HCT116 (cell line): Measurements from ENCODE around the gene AKT1. TPM values are rescaled to one million over a fixed set of nuclear protein-coding genes. Genes with fewer than 3 reads are reported as not detected.

Experiments used
- ATAC-seq: fragments of 200-7000 bp; cut with Tn5 transposase; 2 replicates; pipeline ENCODE4 v1.9.1; 2020; ENCODE audit warnings: mild to moderate bottlenecking, moderate library complexity
- BruUV-seq: library from RNA; stranded (reverse); fragments of 400-500 nt; replicated peaks from 2 replicates; lab custom pipeline; 2021; lab: Mats Ljungman, UMichigan
- CTCF ChIA-PET: fragments of 300-600 bp; sonication (Branson Sonifier 250); formaldehyde crosslinking; loops from one replicate; lab custom pipeline; 2021; ENCODE audit warnings: antibody characterized with exemption; lab: Charles Lee
- POLR2A ChIA-PET: fragments of 300-600, 350-600 bp; sonication (Branson Sonifier 250); formaldehyde crosslinking; loops from one replicate; lab custom pipeline; 2021; ENCODE audit warnings: antibody characterized with exemption; lab: Charles Lee
- RAD21 ChIA-PET, 2 experiments: fragments of 300-600 bp; sonication (Branson Sonifier 250); formaldehyde crosslinking; loops; one replicate each; lab custom pipeline; 2023; ENCODE audit warnings: low total read pairs in 2 of 2; ENCODE audit not compliant: uncharacterized antibody in 2 of 2, unreplicated experiment in 2 of 2, low non-redundant PET in 1 of 2; lab: Charles Lee
- DNase-seq: peaks from one replicate; pipeline ENCODE4 v3.0.0-alpha.2; 2010; ENCODE audit warnings: low read depth, low spot score
- H2AFZ ChIP-seq: fragments of 200-600 bp; shearing (Covaris generic), sonication (generic); 2 replicates; pipeline ENCODE4 v1.6.1; 2017; ENCODE audit warnings: low read depth, mixed run types, mixed read lengths, antibody characterized with exemption, low read length; ENCODE audit not compliant: poor library complexity, severe bottlenecking
- H3K27ac ChIP-seq: 2 replicates; pipeline ENCODE4 v1.5.1; 2012; ENCODE audit warnings: low read depth, low read length
- H3K27me3 ChIP-seq: fragments of 200-600 bp; sonication (generic); 2 replicates; pipeline ENCODE4 v1.6.1; 2016; ENCODE audit warnings: mixed run types, low read length, mixed read lengths; ENCODE audit not compliant: insufficient read depth
- H3K36me3 ChIP-seq, 2 experiments: fragments of 200-500 bp in 1 of 2; fragments of 200-600 bp in 1 of 2; sonication (Bioruptor generic) in 1 of 2; sonication (generic) in 1 of 2; 2 replicates each; pipeline versions ENCODE4 v1.5.1 to v1.6.1; 2014 to 2016; ENCODE audit warnings: low read length in 2 of 2, inconsistent platforms in 1 of 2, mixed read lengths in 1 of 2, mixed run types in 1 of 2; ENCODE audit not compliant: insufficient read depth in 2 of 2, control insufficient read depth in 1 of 2
- H3K4me1 ChIP-seq, 2 experiments: fragments of 200-600 bp in 1 of 2; sonication (generic) in 1 of 2; 2 replicates each; pipeline versions ENCODE4 v1.5.1 to v1.6.1; 2012 to 2017; ENCODE audit warnings: low read length in 2 of 2, inconsistent platforms in 1 of 2, mild to moderate bottlenecking in 1 of 2, mixed read lengths in 1 of 2, mixed run types in 1 of 2, moderate library complexity in 1 of 2; ENCODE audit not compliant: insufficient read depth in 2 of 2, control insufficient read depth in 1 of 2
- H3K4me2 ChIP-seq: fragments of 200-600 bp; sonication (generic); 2 replicates; pipeline ENCODE4 v1.6.1; 2017; ENCODE audit warnings: mixed run types, low read length, mixed read lengths
- H3K4me3 ChIP-seq, 2 experiments: fragments of 200-600 bp in 1 of 2; sonication (generic) in 1 of 2; replicated peaks in 1 of 2; 2 replicates each; pipeline ENCODE4 v1.5.1; 2011 to 2016; ENCODE audit warnings: low read length in 2 of 2, control low read depth in 1 of 2, low read depth in 1 of 2, mild to moderate bottlenecking in 1 of 2, mixed read lengths in 1 of 2, mixed run types in 1 of 2
- H3K79me2 ChIP-seq: fragments of 200-600 bp; sonication (generic); 2 replicates; pipeline ENCODE4 v1.6.1; 2017; ENCODE audit warnings: mild to moderate bottlenecking, mixed run types, low read length, moderate library complexity, mixed read lengths; ENCODE audit not compliant: insufficient read depth
- H3K9ac ChIP-seq: fragments of 200-600 bp; sonication (generic); 2 replicates; pipeline ENCODE4 v1.6.1; 2016; ENCODE audit warnings: low read length, mixed read lengths
- H3K9me2 ChIP-seq: fragments of 200-600 bp; sonication (generic), shearing (Covaris generic); 2 replicates; pipeline ENCODE4 v1.6.1; 2017; ENCODE audit warnings: mixed run types, mild to moderate bottlenecking, moderate library complexity; ENCODE audit not compliant: insufficient read depth
- H3K9me3 ChIP-seq, 2 experiments: fragments of 200-500 bp in 1 of 2; fragments of 200-600 bp in 1 of 2; sonication (Bioruptor generic) in 1 of 2; sonication (generic) in 1 of 2; 2 replicates each; pipeline ENCODE4 v1.6.1; 2014 to 2017; ENCODE audit warnings: low read length in 2 of 2, mixed read lengths in 2 of 2, inconsistent platforms in 1 of 2, low read depth in 1 of 2, mild to moderate bottlenecking in 1 of 2, mixed run types in 1 of 2, moderate library complexity in 1 of 2; ENCODE audit not compliant: control insufficient read depth in 1 of 2, insufficient read depth in 1 of 2
- H4K20me1 ChIP-seq: fragments of 200-600 bp; sonication (generic), shearing (Covaris generic); 2 replicates; pipeline ENCODE4 v1.6.1; 2017; ENCODE audit warnings: mixed run types, mild to moderate bottlenecking, moderate library complexity; ENCODE audit not compliant: insufficient read depth
- CBX3 ChIP-seq: IDR thresholded peaks from 2 replicates; pipeline ENCODE4 v1.6.1; 2012; ENCODE audit warnings: low read depth
- EZH2 ChIP-seq: fragments of 200-600 bp; sonication (generic); IDR thresholded peaks from 2 replicates; pipeline ENCODE4 v1.6.1; 2017; ENCODE audit warnings: antibody characterized with exemption, mixed run types
- EZH2phosphoT487 ChIP-seq: fragments of 200-600 bp; IDR thresholded peaks from 2 replicates; pipeline ENCODE4 v1.6.1; 2018; ENCODE audit warnings: antibody characterized with exemption, borderline replicate concordance
- JUND ChIP-seq: IDR thresholded peaks from 2 replicates; pipeline ENCODE4 v1.6.1; 2012
- POLR2A ChIP-seq: IDR thresholded peaks from 2 replicates; pipeline ENCODE4 v1.7.0; 2011; ENCODE audit warnings: borderline replicate concordance; ENCODE audit not compliant: insufficient read depth, insufficient read length; ENCODE audit errors: extremely low read depth
- POLR2AphosphoS5 ChIP-seq: IDR thresholded peaks from 2 replicates; pipeline ENCODE4 v1.6.1; 2011; ENCODE audit warnings: mild to moderate bottlenecking, low read depth, low read length, moderate library complexity
- SRF ChIP-seq: IDR thresholded peaks from 2 replicates; pipeline ENCODE4 v1.6.1; 2012; ENCODE audit warnings: low read depth
- TCF7L2 ChIP-seq: IDR thresholded peaks from 2 replicates; pipeline ENCODE4 v1.7.0; 2011; ENCODE audit warnings: borderline replicate concordance, inconsistent platforms; ENCODE audit not compliant: insufficient read depth, insufficient read length; ENCODE audit errors: extremely low read depth
- YY1 ChIP-seq: IDR thresholded peaks from 2 replicates; pipeline ENCODE4 v1.6.1; 2011; ENCODE audit warnings: low read length, low read depth, moderate library complexity, mild to moderate bottlenecking; ENCODE audit not compliant: insufficient replicate concordance; ENCODE audit errors: extremely low read depth
- intact Hi-C: fragments of 100-400 bp; cut with micrococcal nuclease; formaldehyde crosslinking; loops from 2 replicates; pipeline ENCODE4 v1.10.0; 2022
- total RNA-seq: library from RNA; stranded (reverse); gene quantifications from one replicate; pipeline ENCODE4 v1.2.1, GENCODE V29; 2021; ENCODE audit not compliant: unreplicated experiment
- TF ChIP-seq, protein P1 (sequence below): IDR thresholded peaks from 2 replicates; pipeline ENCODE4 v1.6.1; 2011; ENCODE audit warnings: mild to moderate bottlenecking, low read length, moderate library complexity; ENCODE audit not compliant: insufficient replicate concordance; ENCODE audit errors: extremely low read depth

AKT1 gene
- total RNA-seq, 1 experiment from 2014 or later: 152 TPM

DNA sequence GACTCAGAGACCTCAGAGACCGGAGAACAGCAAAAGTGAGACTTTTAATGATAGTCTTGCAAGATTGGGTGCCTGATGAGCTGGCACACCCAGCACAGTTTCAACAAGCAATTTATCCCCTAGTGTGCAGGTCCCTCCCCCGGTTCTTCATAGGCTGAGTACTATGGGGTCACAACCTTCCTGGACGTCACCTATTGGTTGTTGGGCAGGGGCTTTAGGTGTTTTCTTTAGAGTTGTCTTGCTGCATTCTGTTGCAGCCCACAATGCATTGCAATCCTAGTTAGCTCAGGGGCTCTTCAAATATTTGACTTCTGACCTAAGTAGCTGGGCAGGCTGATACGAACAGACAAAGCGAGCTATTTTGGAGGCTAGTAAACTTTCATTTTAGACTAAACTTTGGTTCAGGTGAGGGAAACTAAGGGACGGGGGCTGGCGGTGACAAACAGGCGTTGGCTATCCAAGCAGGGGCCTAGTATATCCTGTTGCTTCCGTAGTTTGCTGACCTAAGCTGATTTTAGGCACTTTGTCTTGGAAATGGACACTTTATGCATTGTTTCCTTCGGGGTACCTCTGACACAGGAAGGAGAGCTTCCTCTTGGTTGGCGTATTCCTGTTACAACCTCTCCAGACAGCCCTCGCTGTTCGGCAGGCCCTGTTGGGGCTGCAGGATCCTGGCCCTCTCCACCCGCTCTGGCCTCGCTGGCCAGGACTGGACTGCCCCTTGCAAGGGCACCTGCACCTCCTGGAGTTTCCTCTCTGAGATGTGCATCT lies 28.5 kb downstream of the AKT1 start:
- no peaks in the 10 kb centered on the region for H3K79me2 ChIP-seq
- ChIA-PET POLR2A (interaction anchor here (1.1 kb wide), 1 partner anchor 14 kb away, joined by 3 read pairs; the partner anchor contains the start of gene SIVA1), CTCF (interaction anchor here (0.8 to 1.6 kb wide), 2 partner anchors 14 to 60 kb away, joined by 3 to 6 read pairs; partner anchors contain the start of gene SIVA1), RAD21 (interaction anchor here in 1 of 2 experiments (0.6 kb wide), 1 partner anchor 270 kb away, joined by 5 read pairs; no protein-coding TSS in a partner anchor)
- H4K20me1 ChIP-seq: no peaks in the 10 kb centered on the region
- no peaks in the 10 kb centered on the region for H3K9me2 ChIP-seq
- BruUV-seq: no TSS peak
- no peak overlapping the region for H3K4me3 ChIP-seq
- H3K27me3 ChIP-seq: no peaks in the 10 kb centered on the region
- ATAC-seq (no peak), DNase-seq (no peak)
- no peak overlapping the region for H3K4me2 ChIP-seq
- no peak overlapping the region for H3K27ac ChIP-seq
- TF ChIP-seq EZH2 (no peak), EZH2phosphoT487 (no peak), CBX3 (no peak), TCF7L2 (no peak), YY1 (no peak), JUND (no peak), SRF (no peak), POLR2A (no peak), POLR2AphosphoS5 (no peak)
- TF ChIP-seq, protein P1, sequence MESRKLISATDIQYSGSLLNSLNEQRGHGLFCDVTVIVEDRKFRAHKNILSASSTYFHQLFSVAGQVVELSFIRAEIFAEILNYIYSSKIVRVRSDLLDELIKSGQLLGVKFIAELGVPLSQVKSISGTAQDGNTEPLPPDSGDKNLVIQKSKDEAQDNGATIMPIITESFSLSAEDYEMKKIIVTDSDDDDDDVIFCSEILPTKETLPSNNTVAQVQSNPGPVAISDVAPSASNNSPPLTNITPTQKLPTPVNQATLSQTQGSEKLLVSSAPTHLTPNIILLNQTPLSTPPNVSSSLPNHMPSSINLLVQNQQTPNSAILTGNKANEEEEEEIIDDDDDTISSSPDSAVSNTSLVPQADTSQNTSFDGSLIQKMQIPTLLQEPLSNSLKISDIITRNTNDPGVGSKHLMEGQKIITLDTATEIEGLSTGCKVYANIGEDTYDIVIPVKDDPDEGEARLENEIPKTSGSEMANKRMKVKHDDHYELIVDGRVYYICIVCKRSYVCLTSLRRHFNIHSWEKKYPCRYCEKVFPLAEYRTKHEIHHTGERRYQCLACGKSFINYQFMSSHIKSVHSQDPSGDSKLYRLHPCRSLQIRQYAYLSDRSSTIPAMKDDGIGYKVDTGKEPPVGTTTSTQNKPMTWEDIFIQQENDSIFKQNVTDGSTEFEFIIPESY: no peak
- H3K36me3 ChIP-seq: peaks cover 0 to 18% of the 10 kb centered on the region in 2 experiments; a peak in 3 of 4 replicates
- H3K4me1 ChIP-seq: peaks cover 3 to 9% of the 10 kb centered on the region in 2 experiments; a peak in 3 of 4 replicates
- intact Hi-C loops: no loop called here
- peaks cover 0 to 11% of the 10 kb centered on the region in 2 experiments; a peak in 2 of 4 replicates for H3K9me3 ChIP-seq
- no peak overlapping the region for H2AFZ ChIP-seq
- H3K9ac ChIP-seq: no peak overlapping the region
